Measurements from ENCODE around the gene SRRM5. TPM values are rescaled to one million over a fixed set of nuclear protein-coding genes. Genes with fewer than 3 reads are reported as not detected.

Gene SRRM5
- total and polyA plus RNA-seq, 2 of the 13 experiments (the other 11 are each of a cell fraction or from before 2014, with no cell fraction given) = 0.11 to 0.16 TPM

- FAIRE-seq (no peak), ATAC-seq (peak; percentile 36; the same call in 2 of the 3 replicates), DNase-seq (ENCODE audit: low spot score) (no peak)
- no peak for TF ChIP-seq ZNF749 (CRISPR knock-in tag; IDR thresholded peaks at IDR 0.05; ENCODE audit: borderline replicate concordance)
- no peak for TF ChIP-seq ZFAT (CRISPR knock-in tag; conservative IDR thresholded peaks at IDR 0.05)
- TF ChIP-seq MAFK (conservative IDR thresholded peaks at IDR 0.05 in 1 of 2, IDR thresholded peaks at IDR 0.05 in 1 of 2; ENCODE audit: low read length in 2 of 2) = no peak
- TF ChIP-seq PAF1 (CRISPR knock-in tag; IDR thresholded peaks at IDR 0.05) = no peak
- TF ChIP-seq RELA (CRISPR knock-in tag; IDR thresholded peaks at IDR 0.05) = no peak
- TF ChIP-seq, protein P1, sequence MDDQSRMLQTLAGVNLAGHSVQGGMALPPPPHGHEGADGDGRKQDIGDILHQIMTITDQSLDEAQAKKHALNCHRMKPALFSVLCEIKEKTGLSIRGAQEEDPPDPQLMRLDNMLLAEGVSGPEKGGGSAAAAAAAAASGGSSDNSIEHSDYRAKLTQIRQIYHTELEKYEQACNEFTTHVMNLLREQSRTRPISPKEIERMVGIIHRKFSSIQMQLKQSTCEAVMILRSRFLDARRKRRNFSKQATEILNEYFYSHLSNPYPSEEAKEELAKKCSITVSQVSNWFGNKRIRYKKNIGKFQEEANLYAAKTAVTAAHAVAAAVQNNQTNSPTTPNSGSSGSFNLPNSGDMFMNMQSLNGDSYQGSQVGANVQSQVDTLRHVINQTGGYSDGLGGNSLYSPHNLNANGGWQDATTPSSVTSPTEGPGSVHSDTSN (CRISPR knock-in tag; IDR thresholded peaks at IDR 0.05; ENCODE audit: borderline replicate concordance) = no peak
- no peak for TF ChIP-seq TBX2 (CRISPR knock-in tag; IDR thresholded peaks at IDR 0.05; ENCODE audit: borderline replicate concordance)
- no peak for TF ChIP-seq TIGD3 (CRISPR knock-in tag; IDR thresholded peaks at IDR 0.05; ENCODE audit: borderline replicate concordance)
- TF ChIP-seq ZFP91 (CRISPR knock-in tag; IDR thresholded peaks at IDR 0.05; ENCODE audit: borderline replicate concordance) = no peak
- no peak for TF ChIP-seq FIP1L1 (IDR thresholded peaks at IDR 0.05; ENCODE audit: borderline replicate concordance, insufficient read depth, low read depth, low read length)
- TF ChIP-seq REPIN1 (CRISPR knock-in tag; IDR thresholded peaks at IDR 0.05; ENCODE audit: borderline replicate concordance, low read depth) = no peak
- no peak for TF ChIP-seq ATF1 (CRISPR knock-in tag; IDR thresholded peaks at IDR 0.05)
- TF ChIP-seq TFDP1 (CRISPR knock-in tag; IDR thresholded peaks at IDR 0.05; ENCODE audit: borderline replicate concordance) = no peak
- TF ChIP-seq ZNF83 (CRISPR knock-in tag; IDR thresholded peaks at IDR 0.05; ENCODE audit: borderline replicate concordance) = no peak
- no peak for TF ChIP-seq NR0B2 (CRISPR knock-in tag; IDR thresholded peaks at IDR 0.05)
- no peak for TF ChIP-seq MED8 (CRISPR knock-in tag; IDR thresholded peaks at IDR 0.05; ENCODE audit: insufficient replicate concordance)
- TF ChIP-seq RXRA (CRISPR knock-in tag; IDR thresholded peaks at IDR 0.05) = no peak
- TF ChIP-seq E2F2 (CRISPR knock-in tag; IDR thresholded peaks at IDR 0.05; ENCODE audit: borderline replicate concordance) = no peak
- in situ Hi-C loops (cut with HindIII; ENCODE audit: extremely low pct_ligation_motif_present, low pct_unique_long_range_greater_than_20kb) (no loop called here), intact Hi-C loops (cut with micrococcal nuclease; ENCODE audit: unreplicated experiment) (no loop called here)
- H3K9ac ChIP-seq (ENCODE audit: insufficient read depth, low read depth, low read length) = no peak overlapping the region
- H3K36me3 ChIP-seq (replicated peaks in 1 of 2; ENCODE audit: control insufficient read depth in 1 of 2, insufficient read depth in 2 of 2, low read length in 2 of 2) = peaks cover 16 to 28% of the 10 kb centered on the region in 2 experiments; a peak in 4 of 5 replicates
- no TSS peak for BruUV-seq (replicated peaks)
- CTCF ChIA-PET (ENCODE audit: low intra/inter-chr PET ratio, low total read pairs) = no interaction called here
- no peak overlapping the region for H3K4me2 ChIP-seq (ENCODE audit: low read depth, low read length)
- no peak overlapping the region for H3K4me3 ChIP-seq (replicated peaks in 1 of 3; ENCODE audit: insufficient read depth in 1 of 3, low read depth in 2 of 3, low read length in 3 of 3)
- POLR2A ChIA-PET = no interaction called here
- no peak overlapping the region for H2AFZ ChIP-seq (ENCODE audit: low read length)
- H3K9me3 ChIP-seq (ENCODE audit: low read length) = no peaks in the 10 kb centered on the region
- H3K79me2 ChIP-seq (ENCODE audit: insufficient read depth, low read length) = peaks cover 3% of the 10 kb centered on the region
- no peaks in the 10 kb centered on the region for H3K4me1 ChIP-seq (ENCODE audit: insufficient read depth, low read length)
- no peak overlapping the region for H3K27ac ChIP-seq (ENCODE audit: extremely low read length, insufficient read depth, low read length)
- H4K20me1 ChIP-seq (ENCODE audit: insufficient read depth, low read length) = no peaks in the 10 kb centered on the region
- no peaks in the 10 kb centered on the region for H3K27me3 ChIP-seq (ENCODE audit: control insufficient read depth in 1 of 2, insufficient read depth in 2 of 2, low read length in 2 of 2)
- WGBS (ENCODE audit: low lambda C conversion rate) = 98% methylated on average over 8 of the region's 12 CpGs
These were observed 486 bp downstream of the SRRM5 start for GRCh38 chr19:43612374-43612773.

Data from HepG2 (cell line).